Measurements from ENCODE around the gene MCCD1. TPM values are rescaled to one million over a fixed set of nuclear protein-coding genes. Genes with fewer than 3 reads are reported as not detected.

The MCCD1 gene
- total and polyA plus RNA-seq, 2 experiments from 2014 or later = not detected

- TF ChIP-seq CTCF (conservative IDR thresholded peaks at IDR 0.05; ENCODE audit: low read depth in 2 of 2) (peak; percentile 82 to 92), ETS1 (IDR thresholded peaks at IDR 0.05) (no peak), JUNB (IDR thresholded peaks at IDR 0.05; ENCODE audit: unreplicated experiment) (no peak), ZNF462 (CRISPR knock-in tag; IDR thresholded peaks at IDR 0.05) (no peak)
- H3K79me2 ChIP-seq (replicated peaks; ENCODE audit: insufficient read depth) = no peaks in the 10 kb centered on the region
- no peaks in the 10 kb centered on the region for H3K9me2 ChIP-seq (ENCODE audit: insufficient read depth)
- no peaks in the 10 kb centered on the region for H4K20me1 ChIP-seq (replicated peaks; ENCODE audit: insufficient read depth)
- Mint-ChIP-seq H3K9me3 (no peaks in the 10 kb centered on the region; the same call in 2 of the 3 replicates), H3K27ac (peak overlapping the region; percentile 67; the same call in 1 of the 2 replicates), H3K4me3 (peak overlapping the region; percentile 90), H3K4me1 (peaks cover 33% of the 10 kb centered on the region), H3K27me3 (ENCODE audit: insufficient read depth, low read depth, poor library complexity) (peaks cover 31% of the 10 kb centered on the region), H3K36me3 (ENCODE audit: low read depth) (no peaks in the 10 kb centered on the region)
- peaks cover 33% of the 10 kb centered on the region for H3K27me3 ChIP-seq (ENCODE audit: insufficient read depth)
- peak overlapping the region; percentile 87 for H2AFZ ChIP-seq
- peak overlapping the region; percentile 91 for H3K4me3 ChIP-seq
- H3F3A ChIP-seq (replicated peaks; ENCODE audit: low read depth) = no peaks in the 10 kb centered on the region
- peaks cover 14% of the 10 kb centered on the region; the same call in 1 of the 2 replicates for H3K4me1 ChIP-seq (ENCODE audit: insufficient read depth)
- peak; percentile 71 for ATAC-seq
- H3K36me3 ChIP-seq (ENCODE audit: insufficient read depth) = no peaks in the 10 kb centered on the region
- peak overlapping the region; percentile 52 for H3K27ac ChIP-seq (ENCODE audit: low read depth)
- DNase-seq (ENCODE audit: low spot score) = peak; percentile 93
- H3K4me2 ChIP-seq = peak overlapping the region; percentile 92
These were observed 34.7 kb upstream of the MCCD1 start for GRCh38 chr6:31493875-31494694.

Measured in GM23338 (cell line).